OCI-M1 (cell line): ENCODE results near the gene GALNT18.

Source experiments
- DNase-seq: peaks from one replicate; lab custom pipeline; 2025; lab: John Stamatoyannopoulos, UW

The GALNT18 gene

GRCh38 chr11:11239959-11240358, 381.8 kb downstream of the GALNT18 start:
- DNase-seq: no peak

GRCh38 chr11:11237070-11237832, 384.6 kb downstream of the GALNT18 start:
- DNase-seq: no peak

- DNase-seq: no peak
Measured at GRCh38 chr11:11236498-11237059, 385.2 kb downstream of the GALNT18 start.

GRCh38 chr11:11231763-11232162, 390.0 kb downstream of the GALNT18 start:
- no peak for DNase-seq

GRCh38 chr11:11230802-11231562, 390.8 kb downstream of the GALNT18 start:
- DNase-seq: no peak

- DNase-seq: no peak
Measured at GRCh38 chr11:11230087-11230486, 391.7 kb downstream of the GALNT18 start.

GRCh38 chr11:11229647-11230046, 392.2 kb downstream of the GALNT18 start:
- DNase-seq: no peak

- DNase-seq: no peak
Measured at GRCh38 chr11:11227296-11228085, 394.3 kb downstream of the GALNT18 start.
